Smooth muscle cell (in vitro differentiated cells): Measurements from ENCODE around the gene LRRC36. TPM values are rescaled to one million over a fixed set of nuclear protein-coding genes. Genes with fewer than 3 reads are reported as not detected.

Experiments used
- DNase-seq: peaks from one replicate; lab custom pipeline; 2025; ENCODE audit not compliant: unreplicated experiment; lab: John Stamatoyannopoulos, UW
- H2AFZ ChIP-seq: fragments of 200-600 bp; sonication (generic); 2 replicates; pipeline ENCODE4 v1.6.0; 2016; ENCODE audit warnings: antibody characterized with exemption, low read depth, mild to moderate bottlenecking
- H3F3A ChIP-seq: fragments of 200-600 bp; sonication (generic); 2 replicates; pipeline ENCODE4 v1.6.0; 2017; ENCODE audit warnings: antibody characterized with exemption, low read depth
- H3K27ac ChIP-seq: fragments of 200-600 bp; sonication (generic); 2 replicates; pipeline ENCODE4 v1.5.1; 2016; ENCODE audit warnings: low read depth, mild to moderate bottlenecking
- H3K27me3 ChIP-seq: fragments of 200-600 bp; sonication (generic); 2 replicates; pipeline ENCODE4 v1.6.1; 2016; ENCODE audit warnings: low read depth, mild to moderate bottlenecking
- H3K36me3 ChIP-seq: fragments of 200-600 bp; sonication (generic); 2 replicates; pipeline ENCODE4 v1.5.1; 2016; ENCODE audit warnings: low read depth
- H3K4me1 ChIP-seq: fragments of 200-600 bp; sonication (generic); 2 replicates; pipeline ENCODE4 v1.5.1; 2016; ENCODE audit warnings: low read depth
- H3K4me2 ChIP-seq: fragments of 200-600 bp; sonication (generic); 2 replicates; pipeline ENCODE4 v1.6.0; 2016; ENCODE audit warnings: mild to moderate bottlenecking
- H3K4me3 ChIP-seq: fragments of 200-600 bp; sonication (generic); 2 replicates; pipeline ENCODE4 v1.5.1; 2016; ENCODE audit warnings: mild to moderate bottlenecking
- H3K79me2 ChIP-seq: fragments of 200-600 bp; sonication (generic); 2 replicates; pipeline ENCODE4 v1.6.0; 2016; ENCODE audit warnings: low read depth, mild to moderate bottlenecking
- H3K9ac ChIP-seq: fragments of 200-600 bp; sonication (generic); 2 replicates; pipeline ENCODE4 v1.6.0; 2016; ENCODE audit warnings: low read depth
- H3K9me3 ChIP-seq: fragments of 200-600 bp; sonication (generic); replicated peaks from 2 replicates; pipeline ENCODE4 v1.5.1; 2016; ENCODE audit warnings: low read depth
- H4K20me1 ChIP-seq: fragments of 200-600 bp; sonication (generic); 2 replicates; pipeline ENCODE4 v1.6.0; 2016; ENCODE audit warnings: low read depth
- WGBS: methylation state at CpG from one replicate; pipeline ENCODE4 v1.1.7; 2016; ENCODE audit warnings: low lambda C conversion rate; 5-methylcytosine and 5-hydroxymethylcytosine counted together
- polyA plus RNA-seq: library from polyadenylated mRNA; unstranded; fragments of >200 nt; fragmentation: Nextera tagmentation; extraction: Ambion mirVana; gene quantifications from 2 replicates; pipeline ENCODE4 v1.2.1, GENCODE V29; 2016
- total RNA-seq: library from RNA; depleted of rRNA; stranded (reverse); fragments of >200 nt; gene quantifications from 2 replicates; pipeline ENCODE4 v1.2.3, GENCODE V29; 2014
- TF ChIP-seq, protein P1 (sequence below): fragments of 200-600 bp; sonication (generic); IDR thresholded peaks from 2 replicates; pipeline ENCODE4 v1.5.1; 2017; ENCODE audit warnings: borderline replicate concordance, mild to moderate bottlenecking, antibody characterized with exemption; ENCODE audit not compliant: insufficient read depth, poor library complexity, severe bottlenecking

Gene LRRC36
- total and polyA plus RNA-seq, 2 experiments from 2014 or later = 0.24 TPM; not detected in 1

DNA sequence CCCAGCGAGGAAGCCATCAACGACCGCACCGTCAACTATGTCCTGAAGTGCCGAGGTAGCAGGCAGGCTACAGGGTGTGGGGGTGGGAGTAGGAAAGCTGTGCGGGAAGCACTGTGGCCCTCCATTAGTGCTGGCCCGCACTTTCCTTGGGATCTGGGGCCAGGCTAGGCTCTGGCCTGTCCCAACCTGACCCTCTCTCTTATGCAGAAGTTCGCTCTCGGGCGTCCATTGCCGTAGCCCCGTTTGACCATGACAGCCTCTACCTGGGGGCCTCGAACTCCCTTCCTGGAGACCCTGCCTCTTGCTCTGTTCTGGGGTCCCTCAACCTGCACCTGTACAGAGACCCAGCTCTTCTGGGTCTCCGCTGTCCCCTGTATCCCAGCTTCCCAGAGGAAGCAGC is 38.7 kb upstream of the LRRC36 start:
- H3K9ac ChIP-seq = no peak overlapping the region
- 98% methylated on average over 14 of the region's 14 CpGs for WGBS
- DNase-seq = no peak
- no peaks in the 10 kb centered on the region for H3K27me3 ChIP-seq
- no peaks in the 10 kb centered on the region for H3K9me3 ChIP-seq
- no peak overlapping the region for H3K4me3 ChIP-seq
- H3K36me3 ChIP-seq = no peaks in the 10 kb centered on the region
- TF ChIP-seq, protein P1, sequence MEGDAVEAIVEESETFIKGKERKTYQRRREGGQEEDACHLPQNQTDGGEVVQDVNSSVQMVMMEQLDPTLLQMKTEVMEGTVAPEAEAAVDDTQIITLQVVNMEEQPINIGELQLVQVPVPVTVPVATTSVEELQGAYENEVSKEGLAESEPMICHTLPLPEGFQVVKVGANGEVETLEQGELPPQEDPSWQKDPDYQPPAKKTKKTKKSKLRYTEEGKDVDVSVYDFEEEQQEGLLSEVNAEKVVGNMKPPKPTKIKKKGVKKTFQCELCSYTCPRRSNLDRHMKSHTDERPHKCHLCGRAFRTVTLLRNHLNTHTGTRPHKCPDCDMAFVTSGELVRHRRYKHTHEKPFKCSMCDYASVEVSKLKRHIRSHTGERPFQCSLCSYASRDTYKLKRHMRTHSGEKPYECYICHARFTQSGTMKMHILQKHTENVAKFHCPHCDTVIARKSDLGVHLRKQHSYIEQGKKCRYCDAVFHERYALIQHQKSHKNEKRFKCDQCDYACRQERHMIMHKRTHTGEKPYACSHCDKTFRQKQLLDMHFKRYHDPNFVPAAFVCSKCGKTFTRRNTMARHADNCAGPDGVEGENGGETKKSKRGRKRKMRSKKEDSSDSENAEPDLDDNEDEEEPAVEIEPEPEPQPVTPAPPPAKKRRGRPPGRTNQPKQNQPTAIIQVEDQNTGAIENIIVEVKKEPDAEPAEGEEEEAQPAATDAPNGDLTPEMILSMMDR = no peak
- no peak overlapping the region for H3K27ac ChIP-seq
- no peaks in the 10 kb centered on the region for H4K20me1 ChIP-seq
- H3F3A ChIP-seq = no peaks in the 10 kb centered on the region
- no peak overlapping the region for H3K4me2 ChIP-seq
- H3K4me1 ChIP-seq = no peaks in the 10 kb centered on the region
- no peak overlapping the region for H2AFZ ChIP-seq
- H3K79me2 ChIP-seq = no peaks in the 10 kb centered on the region

DNA sequence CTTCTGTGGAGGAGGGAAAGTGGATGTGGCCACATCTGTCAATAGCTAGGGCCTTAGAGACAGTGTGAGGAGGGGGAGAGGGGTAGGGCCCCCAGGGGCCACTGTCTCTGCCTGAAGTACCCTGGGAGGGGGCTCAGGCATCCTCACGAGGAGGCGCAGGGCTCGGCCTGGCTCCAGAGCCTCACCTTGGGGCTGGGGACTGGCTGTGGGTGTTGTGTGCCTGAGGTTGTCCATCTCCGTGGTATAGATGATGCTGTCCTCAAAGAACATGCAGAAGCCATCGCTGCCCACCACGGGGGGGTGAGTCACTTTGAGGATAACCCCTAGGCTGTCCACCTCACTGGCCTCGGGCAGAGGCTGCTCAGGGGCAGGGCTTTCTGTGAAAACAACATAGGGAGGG is 35.2 kb upstream of the LRRC36 start:
- Histone ChIP-seq H3K4me2 (no peak overlapping the region), H3K27ac (no peak overlapping the region), H4K20me1 (no peaks in the 10 kb centered on the region), H3K36me3 (no peaks in the 10 kb centered on the region), H3K9me3 (no peaks in the 10 kb centered on the region), H3K27me3 (no peaks in the 10 kb centered on the region), H3K4me3 (no peak overlapping the region), H3K9ac (no peak overlapping the region), H2AFZ (no peak overlapping the region), H3K79me2 (no peaks in the 10 kb centered on the region), H3K4me1 (no peaks in the 10 kb centered on the region), H3F3A (no peaks in the 10 kb centered on the region)
- no peak for DNase-seq
- 92% methylated on average over 7 of the region's 7 CpGs for whole genome bisulfite sequencing
- TF ChIP-seq, protein P1 = no peak

- H3K4me1 ChIP-seq = no peaks in the 10 kb centered on the region
- no peaks in the 10 kb centered on the region for H3K27me3 ChIP-seq
- no peaks in the 10 kb centered on the region for H3K9me3 ChIP-seq
- no peaks in the 10 kb centered on the region for H3K36me3 ChIP-seq
- DNase-seq = no peak
- H4K20me1 ChIP-seq = no peaks in the 10 kb centered on the region
- H3F3A ChIP-seq = no peaks in the 10 kb centered on the region
- no peak overlapping the region for H3K27ac ChIP-seq
- no peak overlapping the region for H3K4me3 ChIP-seq
- TF ChIP-seq, protein P1 = no peak
- no peak overlapping the region for H3K4me2 ChIP-seq
- H3K79me2 ChIP-seq = no peaks in the 10 kb centered on the region
- no peak overlapping the region for H2AFZ ChIP-seq
- H3K9ac ChIP-seq = no peak overlapping the region
- 86% methylated on average over 4 of the region's 4 CpGs for WGBS
Observed at GRCh38 chr16:67294171-67294757, 32.4 kb upstream of the LRRC36 start.

GRCh38 chr16:67294938-67295361 is 31.7 kb upstream of the LRRC36 start:
- H3K36me3 ChIP-seq = no peaks in the 10 kb centered on the region
- H3K4me1 ChIP-seq = no peaks in the 10 kb centered on the region
- H2AFZ ChIP-seq = no peak overlapping the region
- no peak overlapping the region for H3K9ac ChIP-seq
- H3K4me3 ChIP-seq = no peak overlapping the region
- no peak for DNase-seq
- TF ChIP-seq, protein P1 = no peak
- H4K20me1 ChIP-seq = no peaks in the 10 kb centered on the region
- no peaks in the 10 kb centered on the region for H3K27me3 ChIP-seq
- WGBS = 56% methylated on average over 7 of the region's 7 CpGs
- H3K27ac ChIP-seq = no peak overlapping the region
- no peaks in the 10 kb centered on the region for H3K9me3 ChIP-seq
- no peak overlapping the region for H3K4me2 ChIP-seq
- no peaks in the 10 kb centered on the region for H3F3A ChIP-seq
- no peaks in the 10 kb centered on the region for H3K79me2 ChIP-seq
